Epithelial cell of prostate (primary cell): ENCODE results near the gene LTBP2.

ENCODE experiments used
- DNase-seq: peaks from one replicate; pipeline ENCODE4 v3.0.0-alpha.2; 2011; ENCODE audit warnings: low read depth, low spot score
- H3K27ac ChIP-seq: fragments of 450-650 bp; 2 replicates; pipeline ENCODE4 v1.5.1; 2017; ENCODE audit warnings: mild to moderate bottlenecking

LTBP2 gene

GRCh38 chr14:74577247-74577947 lies 34.6 kb downstream of the LTBP2 start:
- H3K27ac ChIP-seq: peak overlapping the region; percentile 10
- no peak for DNase-seq

- peak overlapping the region; percentile 100 for H3K27ac ChIP-seq
Observed at GRCh38 chr14:74575936-74576335, 36.1 kb downstream of the LTBP2 start.

GRCh38 chr14:74575507-74575906 lies 36.5 kb downstream of the LTBP2 start:
- peak overlapping the region; percentile 100 for H3K27ac ChIP-seq
- no peak for DNase-seq

More at GRCh38 chr14:74575936-74576335, 36.1 kb downstream of the LTBP2 start:
- no peak for DNase-seq

GRCh38 chr14:74574706-74575105 lies 37.3 kb downstream of the LTBP2 start:
- H3K27ac ChIP-seq: peak overlapping the region; percentile 100
- no peak for DNase-seq

- no peak for DNase-seq
- peak overlapping the region; percentile 100 for H3K27ac ChIP-seq
Observed at GRCh38 chr14:74574090-74574433, 38.0 kb downstream of the LTBP2 start.

GRCh38 chr14:74573421-74574089 lies 38.5 kb downstream of the LTBP2 start:
- peak overlapping the region; percentile 100 for H3K27ac ChIP-seq

GRCh38 chr14:74572726-74573301 lies 39.2 kb downstream of the LTBP2 start:
- H3K27ac ChIP-seq: peak overlapping the region; percentile 100
- DNase-seq: no peak

More at GRCh38 chr14:74573421-74574089, 38.5 kb downstream of the LTBP2 start:
- DNase-seq: no peak

- peak overlapping the region; percentile 100 for H3K27ac ChIP-seq
- peak; percentile 98 for DNase-seq
Observed at GRCh38 chr14:74571901-74572725, 39.9 kb downstream of the LTBP2 start.

- H3K27ac ChIP-seq: peak overlapping the region; percentile 100
Observed at GRCh38 chr14:74571441-74571841, 40.6 kb downstream of the LTBP2 start.

GRCh38 chr14:74570696-74571095 lies 41.3 kb downstream of the LTBP2 start:
- H3K27ac ChIP-seq: peak overlapping the region; percentile 100
- DNase-seq: no peak

More at GRCh38 chr14:74571441-74571841, 40.6 kb downstream of the LTBP2 start:
- DNase-seq: no peak

- H3K27ac ChIP-seq: peak overlapping the region; percentile 100
- DNase-seq: no peak
Observed at GRCh38 chr14:74569806-74570591, 42.0 kb downstream of the LTBP2 start.

- peak overlapping the region; percentile 100 for H3K27ac ChIP-seq
- DNase-seq: no peak
Observed at GRCh38 chr14:74569387-74569786, 42.6 kb downstream of the LTBP2 start.

- peak overlapping the region; percentile 100 for H3K27ac ChIP-seq
- no peak for DNase-seq
Observed at GRCh38 chr14:74568911-74569310, 43.1 kb downstream of the LTBP2 start.

GRCh38 chr14:74568380-74568649 lies 43.7 kb downstream of the LTBP2 start:
- DNase-seq: no peak
- H3K27ac ChIP-seq: peak overlapping the region; percentile 100

- H3K27ac ChIP-seq: peak overlapping the region; percentile 100
- DNase-seq: no peak
Observed at GRCh38 chr14:74567646-74568379, 44.2 kb downstream of the LTBP2 start.

GRCh38 chr14:74567219-74567618 lies 44.8 kb downstream of the LTBP2 start:
- no peak for DNase-seq
- H3K27ac ChIP-seq: peak overlapping the region; percentile 100

GRCh38 chr14:74566174-74567141 lies 45.6 kb downstream of the LTBP2 start:
- H3K27ac ChIP-seq: peak overlapping the region; percentile 100
- DNase-seq: peak; percentile 73

GRCh38 chr14:74563586-74564159 lies 48.4 kb downstream of the LTBP2 start:
- H3K27ac ChIP-seq: peak overlapping the region; percentile 51
- DNase-seq: no peak
